HG03457 (cell line): ENCODE results near the gene ARID1B.

ENCODE experiments used
- ATAC-seq: cut with Tn5 transposase; IDR thresholded peaks from one replicate; pipeline ENCODE4 v1.9.1; 2021; ENCODE audit warnings: moderate number of reproducible peaks; ENCODE audit not compliant: unreplicated experiment

Gene ARID1B

DNA sequence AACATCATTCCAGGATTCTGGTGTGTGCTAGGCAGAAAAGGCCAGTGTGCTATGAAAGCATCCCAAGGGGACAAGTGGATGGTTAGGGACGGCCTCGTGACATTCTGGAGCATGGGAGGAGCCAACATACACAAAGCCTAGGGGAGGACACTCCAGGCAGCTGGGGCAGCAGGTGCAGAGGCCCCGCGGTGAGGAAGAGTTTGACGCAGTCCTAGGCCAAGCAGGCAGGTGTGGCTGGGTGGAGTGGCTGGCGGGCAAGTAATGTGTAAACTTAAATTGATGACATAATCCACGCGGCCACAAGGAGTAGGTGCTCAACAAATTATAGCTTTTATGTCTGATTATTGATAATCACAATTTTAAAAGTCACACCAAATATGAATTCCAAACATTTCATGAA is 452.5 kb downstream of the ARID1B start:
- ATAC-seq: no peak

DNA sequence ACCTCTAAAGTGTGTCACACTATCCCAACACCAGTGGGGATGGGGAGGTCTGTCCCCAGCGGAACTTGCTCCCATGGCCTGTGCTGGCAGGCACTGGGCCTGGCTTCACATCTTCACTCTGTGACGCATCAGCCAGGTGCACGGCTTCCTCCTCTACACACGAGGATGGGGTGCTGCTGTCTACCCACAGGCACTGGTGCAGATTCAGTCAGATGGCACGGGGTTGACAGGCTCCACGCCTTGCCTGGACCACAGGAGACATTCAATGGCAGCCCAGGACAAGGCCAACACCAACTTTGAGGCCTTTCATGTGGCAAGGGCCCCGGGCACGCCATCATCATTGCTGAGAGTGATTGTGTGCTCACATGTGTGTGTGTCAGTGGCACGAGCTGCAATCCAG is 453.7 kb downstream of the ARID1B start:
- ATAC-seq: no peak

DNA sequence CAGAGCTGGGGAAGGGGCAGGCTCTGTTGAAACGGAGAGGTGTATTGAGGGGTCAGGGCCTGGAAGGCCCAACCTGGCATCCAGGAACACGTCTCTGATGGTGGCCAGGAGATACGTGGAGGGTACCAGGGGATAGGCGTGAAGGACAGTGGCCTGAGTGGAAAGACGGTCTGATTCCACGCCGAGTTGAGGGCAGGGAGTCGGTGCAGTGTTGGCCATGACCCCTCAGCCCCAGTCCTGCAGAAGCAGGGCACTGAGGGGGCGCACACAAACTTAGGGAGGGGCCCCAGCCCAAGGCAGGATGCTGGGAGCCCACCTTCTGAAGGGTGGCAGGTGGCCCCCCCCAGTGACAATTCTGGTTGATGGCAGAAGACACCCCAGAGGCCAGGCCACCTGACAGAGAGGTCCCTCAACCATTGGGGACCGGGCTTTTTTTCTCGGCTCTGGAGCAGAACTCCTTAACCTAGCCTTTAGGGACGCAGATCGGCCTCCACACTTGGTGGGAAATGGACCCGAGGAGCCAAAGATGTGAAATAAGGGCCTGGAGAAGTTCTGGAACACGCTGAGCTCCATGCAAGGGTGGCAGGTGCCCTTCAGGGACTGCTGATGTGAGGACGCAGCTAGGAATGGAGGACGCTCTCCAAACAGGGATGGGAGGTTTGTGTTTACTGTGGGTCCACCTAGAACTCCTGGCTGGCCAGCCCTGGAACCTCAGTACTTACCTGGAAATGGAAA is 455.1 kb downstream of the ARID1B start:
- no peak for ATAC-seq

DNA sequence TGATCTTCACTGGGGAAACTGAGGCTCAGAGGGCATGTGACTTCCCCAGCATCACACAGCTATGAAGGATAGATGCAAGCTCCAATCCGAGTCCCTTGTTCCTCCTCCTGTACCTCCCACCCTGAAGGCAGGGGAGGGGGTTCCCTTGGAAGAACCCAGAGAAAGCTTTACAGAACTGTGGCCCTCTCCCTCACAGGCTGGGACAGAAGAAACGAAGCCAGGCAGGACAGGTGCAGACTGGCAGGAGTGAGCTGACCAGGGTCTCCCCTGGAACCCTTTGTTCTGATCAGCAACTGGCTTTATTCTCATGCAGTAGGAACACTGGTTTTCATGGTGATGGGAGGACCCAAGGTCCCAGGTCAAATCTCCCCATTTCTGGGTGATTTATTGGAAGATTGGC is 456.0 kb downstream of the ARID1B start:
- ATAC-seq: no peak

DNA sequence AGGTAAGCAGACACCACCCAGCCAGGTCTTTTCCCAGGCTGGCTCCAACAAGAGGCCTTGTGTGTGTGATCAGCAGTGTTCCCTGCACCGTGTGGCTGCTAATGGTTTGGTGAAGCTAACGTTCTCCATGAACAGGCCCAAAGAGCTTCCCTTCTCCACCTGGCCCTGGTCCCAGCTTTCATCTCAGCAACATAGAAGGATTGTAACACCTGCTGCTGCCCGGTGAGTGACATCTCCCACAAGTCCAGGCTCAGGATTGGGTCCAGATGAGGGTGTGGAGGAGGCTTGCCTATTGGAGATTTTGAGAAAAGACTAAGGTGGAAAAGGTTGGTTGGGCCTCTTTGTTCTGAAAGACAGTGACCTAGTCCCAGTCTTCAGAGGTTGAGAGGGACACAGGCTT is 456.5 kb downstream of the ARID1B start:
- no peak for ATAC-seq

DNA sequence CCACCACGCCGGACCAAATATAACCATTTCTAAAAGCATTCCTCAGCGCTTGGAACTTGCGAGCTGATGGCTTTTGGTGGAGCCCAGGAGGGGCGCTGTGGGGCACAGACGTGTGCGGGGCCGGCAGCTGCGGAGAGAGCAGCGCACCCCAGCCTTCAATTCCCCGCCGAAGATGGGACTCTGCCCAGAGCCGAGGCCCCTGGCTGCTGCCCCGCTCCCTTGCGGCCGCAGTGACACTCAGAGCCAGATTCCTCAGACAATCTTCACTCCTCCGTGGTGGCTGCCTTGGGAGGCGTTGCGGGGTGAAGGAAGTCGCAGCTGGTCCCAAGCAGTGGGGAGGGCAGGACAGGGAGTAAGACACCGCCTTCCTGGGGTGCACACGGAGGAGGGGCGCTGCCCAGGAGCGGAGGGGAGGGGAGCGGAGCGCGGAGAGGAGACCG is 458.4 kb downstream of the ARID1B start:
- ATAC-seq: no peak

DNA sequence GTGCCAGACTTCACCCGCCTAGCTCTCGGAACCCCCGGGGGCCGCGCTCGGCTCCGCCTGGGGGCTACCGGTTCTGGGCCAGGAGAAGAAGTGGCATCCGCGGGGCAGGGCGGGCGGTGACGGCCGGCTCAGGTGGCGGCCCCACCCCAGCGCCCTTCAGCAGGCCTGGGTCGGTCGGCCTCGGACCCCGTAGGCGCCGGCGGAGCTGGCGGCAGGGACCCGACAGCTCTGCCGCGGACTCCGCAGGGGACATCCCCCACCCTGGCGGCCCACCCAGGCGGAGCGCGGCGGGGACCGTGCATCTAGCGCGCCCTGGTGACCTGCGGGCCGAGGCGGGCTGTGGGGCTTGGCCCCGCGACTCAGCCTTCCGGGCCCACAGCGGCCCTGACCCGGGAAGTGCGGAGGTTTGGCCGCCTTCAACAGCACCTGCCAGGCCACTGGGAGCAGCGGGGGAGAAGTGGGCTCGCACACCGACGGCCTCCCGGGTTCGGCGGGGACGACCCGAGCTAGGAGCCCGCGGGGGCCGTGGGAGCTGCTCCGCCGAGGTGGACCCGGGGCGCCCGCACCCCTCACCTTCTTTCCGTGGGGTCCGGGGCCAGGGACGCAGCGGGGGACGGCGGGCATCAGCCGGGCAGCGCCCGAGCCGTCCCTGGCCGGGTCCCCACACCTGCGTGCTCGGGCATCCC is 459.0 kb downstream of the ARID1B start:
- no peak for ATAC-seq

DNA sequence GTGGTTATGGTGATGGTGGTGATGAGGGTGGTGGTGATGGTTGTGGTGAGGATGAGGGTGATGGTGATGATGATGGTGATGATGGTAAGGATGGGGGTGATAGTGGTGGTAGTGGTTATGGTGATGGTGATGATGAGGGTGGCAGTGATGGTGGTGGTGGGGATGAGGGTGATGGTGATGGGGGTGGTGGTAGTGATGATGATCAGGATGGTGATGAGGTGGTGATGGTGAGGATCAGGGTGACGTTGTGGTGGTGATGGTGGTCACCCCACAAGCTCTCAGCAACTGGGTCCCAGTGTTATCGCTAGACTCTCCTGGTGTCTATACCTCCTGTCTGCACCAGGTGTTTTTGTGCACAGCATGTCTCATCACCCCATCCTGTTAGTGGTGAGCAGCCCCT is 461.2 kb downstream of the ARID1B start:
- no peak for ATAC-seq

DNA sequence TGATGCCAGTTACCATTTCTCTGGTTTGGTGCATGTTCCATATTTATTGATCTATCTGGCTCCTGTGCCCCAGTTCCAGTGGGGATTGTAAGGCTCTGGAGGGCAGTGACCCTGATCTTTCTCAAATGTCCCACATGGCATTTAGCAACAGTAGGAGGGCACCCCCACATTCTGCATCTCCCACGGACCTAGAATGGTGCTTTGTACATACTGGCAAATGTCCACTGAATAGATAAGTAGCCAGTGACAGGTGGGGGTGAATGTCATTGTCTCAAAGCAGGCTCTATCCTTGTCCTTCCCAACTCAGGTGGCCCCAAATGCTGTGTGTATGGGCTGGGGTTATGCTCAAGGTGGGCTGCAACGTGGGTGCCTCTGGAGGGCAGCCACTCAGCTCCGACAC is 462.0 kb downstream of the ARID1B start:
- no peak for ATAC-seq

DNA sequence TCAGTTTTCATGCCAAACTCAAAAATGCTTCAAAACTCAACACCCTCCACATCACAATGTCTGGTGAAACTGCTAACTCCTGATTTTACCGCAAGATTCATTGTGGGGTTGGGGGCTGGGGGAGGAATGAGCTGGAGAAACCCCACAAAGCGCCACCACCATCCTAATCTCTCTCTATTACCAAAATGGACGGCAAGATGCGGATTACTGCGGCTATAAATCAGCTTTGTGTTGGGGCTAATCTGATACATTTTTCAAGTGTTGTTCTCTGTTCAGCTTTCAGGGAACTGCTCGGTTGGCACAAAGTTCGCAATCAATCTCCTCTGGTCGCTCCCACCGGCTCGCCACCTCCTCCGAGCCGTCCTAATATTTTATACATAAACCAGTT is 462.5 kb downstream of the ARID1B start:
- no peak for ATAC-seq

DNA sequence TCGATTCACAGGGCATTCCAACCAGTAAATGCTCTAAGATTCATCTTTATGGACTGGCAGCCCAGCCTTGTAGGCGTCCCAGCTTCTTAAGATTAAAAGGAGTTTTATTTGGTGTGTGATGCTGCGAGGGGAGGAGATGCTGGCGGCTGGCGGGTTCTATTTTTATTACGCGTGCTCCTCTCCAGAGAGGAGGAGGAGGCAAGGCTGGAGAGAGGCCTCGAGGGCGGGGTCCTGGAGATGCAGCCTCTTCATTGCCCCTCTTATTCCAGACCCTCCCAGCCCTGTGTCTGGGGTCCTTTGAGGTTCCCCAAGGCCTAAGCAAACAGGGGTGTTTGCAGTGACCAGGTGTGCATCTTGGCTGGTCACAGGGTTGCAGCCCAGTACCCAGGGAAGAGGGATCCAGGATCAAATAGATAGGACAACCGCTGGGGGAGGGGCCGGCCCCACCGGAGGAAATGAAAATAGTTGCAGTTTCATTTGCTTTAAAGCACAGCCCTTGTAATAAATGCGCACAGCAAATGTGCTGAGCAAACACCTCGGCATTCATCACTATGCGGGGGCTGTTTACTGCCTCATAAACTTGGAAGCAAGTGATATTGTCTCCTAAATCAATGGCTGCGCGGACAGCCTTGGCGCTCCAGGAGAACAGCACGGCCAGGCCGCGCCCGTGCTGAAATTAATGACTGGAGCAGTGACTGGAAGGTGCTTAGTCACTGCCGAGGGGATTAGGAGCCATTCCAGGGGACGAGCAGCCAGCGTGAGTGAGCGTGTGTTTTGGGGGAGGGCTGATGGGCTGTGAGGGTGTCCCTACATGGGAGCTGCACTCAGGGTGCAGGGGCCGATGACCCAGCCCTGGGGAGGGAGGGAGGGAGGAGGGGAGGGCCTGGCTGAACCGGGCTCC is 463.1 kb downstream of the ARID1B start:
- no peak for ATAC-seq

DNA sequence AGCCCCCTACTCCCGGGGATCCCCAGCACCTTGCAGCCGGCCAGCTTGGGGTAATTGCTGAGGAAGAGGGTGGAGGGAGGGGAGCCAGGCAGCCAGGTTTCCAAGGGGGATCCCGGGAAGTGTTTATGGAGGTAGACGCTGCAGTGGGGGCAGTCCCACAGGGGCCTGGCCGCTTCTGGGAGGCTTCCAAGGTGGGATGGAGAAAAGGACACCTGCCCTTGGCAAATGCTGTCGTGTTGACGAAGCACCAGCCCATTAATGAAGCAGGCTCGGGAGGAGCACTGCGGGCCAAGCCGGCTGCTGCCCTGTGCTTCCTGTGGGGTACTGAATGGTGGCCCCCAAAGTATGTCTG is 463.8 kb downstream of the ARID1B start:
- no peak for ATAC-seq

DNA sequence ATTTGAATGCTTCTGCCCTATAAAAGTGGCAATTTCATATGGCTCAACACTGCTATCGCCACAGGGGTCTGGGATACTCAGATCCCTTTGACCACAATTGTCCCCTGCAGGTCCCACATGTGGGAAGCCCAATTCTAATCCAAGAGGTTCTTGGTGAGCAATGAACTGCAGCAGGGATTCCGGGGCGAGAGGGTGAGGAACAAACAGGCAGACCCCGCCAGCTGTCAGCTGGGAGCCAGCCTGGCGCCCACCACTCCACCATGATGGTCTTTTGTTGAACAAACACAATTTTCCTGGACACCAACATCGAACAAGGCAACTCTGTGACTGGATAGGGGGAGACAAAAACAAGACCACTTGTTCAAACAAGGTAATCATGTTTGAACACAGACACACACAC is 465.6 kb downstream of the ARID1B start:
- no peak for ATAC-seq

DNA sequence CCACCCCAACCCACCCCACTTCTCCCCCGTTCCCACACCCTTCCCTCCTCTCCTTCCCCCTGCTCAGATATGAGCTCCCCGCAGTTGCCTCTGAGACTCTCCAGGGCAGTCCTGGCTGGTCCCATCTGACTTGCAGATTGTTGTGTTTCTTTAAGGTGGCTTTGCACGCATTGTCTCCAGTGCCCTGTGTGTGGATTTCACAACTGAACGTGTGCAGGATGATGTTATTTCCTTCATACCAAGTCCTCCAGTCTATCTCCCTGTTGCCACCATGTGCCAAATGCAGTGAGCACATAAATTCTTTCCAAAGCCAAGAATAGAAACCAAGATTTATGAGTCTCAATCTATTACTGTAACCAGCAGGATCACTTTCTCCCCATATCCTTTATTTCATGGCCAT is 467.0 kb downstream of the ARID1B start:
- ATAC-seq: no peak

DNA sequence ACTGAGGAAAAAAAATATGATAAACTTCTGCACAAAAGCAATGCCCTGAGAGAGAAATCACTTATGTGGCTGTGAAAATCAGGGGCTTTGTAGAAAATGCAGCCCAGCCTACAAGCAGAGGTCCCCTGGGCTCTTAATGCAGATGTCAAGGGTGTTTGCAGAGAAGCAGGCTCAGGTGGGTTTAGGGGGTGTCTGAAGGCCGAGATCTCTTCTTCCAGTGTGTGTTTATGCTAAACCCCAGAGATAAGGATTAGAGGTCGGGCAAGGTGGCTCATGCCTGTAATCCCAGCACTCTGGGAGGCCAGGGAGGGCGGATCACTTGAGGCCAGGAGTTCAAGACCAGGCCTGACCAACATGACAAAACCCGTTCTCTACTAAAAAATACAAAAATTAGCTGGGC is 467.6 kb downstream of the ARID1B start:
- ATAC-seq: no peak

DNA sequence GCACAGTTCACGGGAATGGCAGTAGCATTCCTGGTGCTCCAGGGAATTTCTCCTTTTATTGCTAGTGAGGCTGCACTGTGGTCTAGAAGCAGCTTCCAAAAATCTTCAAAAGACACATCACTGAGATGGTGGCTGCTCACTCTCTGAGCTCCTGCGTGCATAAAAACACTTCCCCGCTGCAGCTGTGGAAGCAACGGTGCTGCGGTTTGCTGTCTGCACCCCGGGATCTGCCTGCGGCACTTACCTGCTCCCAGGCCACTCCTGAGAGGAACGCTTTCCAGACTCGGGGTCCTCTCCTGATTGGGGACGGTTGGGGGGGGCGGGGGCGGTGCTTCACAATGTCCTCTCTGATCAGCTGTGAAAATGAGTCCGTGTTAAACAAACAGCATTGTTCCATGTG is 468.3 kb downstream of the ARID1B start:
- no peak for ATAC-seq

DNA sequence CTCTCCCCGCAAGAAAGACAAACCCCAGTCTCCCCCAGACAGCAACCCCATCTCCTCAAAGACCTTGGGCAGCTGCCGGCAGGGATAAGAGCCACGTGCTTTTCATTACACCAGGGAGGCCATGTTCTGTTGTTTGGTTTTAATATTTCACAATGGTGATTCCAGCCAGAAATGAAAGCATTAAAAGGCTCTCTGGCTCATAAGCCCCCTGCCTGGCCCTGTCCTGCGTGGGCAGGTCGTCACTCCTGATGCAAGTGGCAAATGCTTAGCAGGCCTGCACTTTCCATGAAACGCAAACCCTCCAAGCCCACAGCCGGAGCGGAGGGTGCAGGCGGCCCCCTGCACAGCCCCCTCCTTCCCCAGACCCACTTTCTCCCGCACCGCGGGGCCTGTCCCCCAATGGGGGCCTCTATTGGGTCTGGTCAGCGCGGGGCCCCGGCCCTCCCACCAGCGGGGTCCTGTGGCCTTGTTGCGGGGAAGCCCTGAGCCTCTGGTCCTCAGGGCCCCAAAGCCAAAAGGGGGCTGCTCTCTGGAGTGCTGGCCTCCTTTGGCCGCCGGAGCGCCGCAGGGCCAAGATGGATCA is 469.0 kb downstream of the ARID1B start:
- no peak for ATAC-seq

DNA sequence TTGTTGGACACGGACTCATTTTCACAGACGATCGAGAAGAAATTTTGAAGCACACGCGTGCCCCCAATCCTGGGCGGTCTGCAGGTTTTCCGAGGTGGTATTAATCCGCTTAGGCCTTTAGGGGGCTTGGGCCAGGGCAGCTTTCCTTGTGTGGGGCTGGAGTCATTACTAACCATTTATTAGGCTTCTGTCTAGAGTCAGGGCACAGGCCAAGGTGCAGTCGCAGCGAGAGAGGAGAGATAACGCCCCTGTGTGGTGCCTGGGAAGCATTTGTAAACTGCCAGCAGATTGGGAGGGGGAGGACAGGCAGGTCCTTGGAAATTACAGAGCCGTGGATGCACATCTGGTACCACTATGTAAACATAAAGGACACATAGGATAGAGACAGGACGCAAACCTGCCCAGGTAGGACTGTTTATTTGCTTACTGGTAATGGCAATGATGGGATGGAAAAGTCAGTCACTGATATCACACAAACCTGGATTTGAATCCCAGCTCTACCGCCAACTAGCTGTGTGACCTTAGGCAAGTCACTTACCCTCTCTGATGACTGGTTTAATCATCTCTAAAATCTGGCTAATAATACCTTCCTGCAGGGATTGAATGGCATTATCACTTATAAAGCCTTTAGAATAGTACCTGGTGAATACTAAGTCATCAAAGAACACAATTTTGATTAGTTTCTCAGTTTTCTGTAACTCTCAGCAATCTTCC is 469.8 kb downstream of the ARID1B start:
- ATAC-seq: no peak

DNA sequence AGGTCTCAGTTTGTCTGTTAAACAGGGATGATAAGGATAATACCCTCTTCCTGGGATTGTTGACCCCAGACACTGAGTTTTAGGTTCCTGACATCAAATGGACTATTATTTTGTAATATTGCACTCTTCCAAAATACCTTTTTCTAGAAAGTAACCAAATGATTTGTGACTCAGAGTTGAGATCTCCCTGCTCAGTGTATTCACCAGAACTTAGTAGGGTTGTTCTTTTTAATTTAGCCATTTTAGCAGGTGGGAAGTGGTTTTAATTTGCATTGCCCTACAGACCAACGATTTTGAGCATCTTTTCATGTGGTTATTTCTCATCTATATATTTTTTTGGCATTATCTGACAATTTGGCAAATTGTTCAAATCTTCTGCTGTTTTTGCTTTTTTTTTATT is 471.1 kb downstream of the ARID1B start:
- ATAC-seq: no peak

DNA sequence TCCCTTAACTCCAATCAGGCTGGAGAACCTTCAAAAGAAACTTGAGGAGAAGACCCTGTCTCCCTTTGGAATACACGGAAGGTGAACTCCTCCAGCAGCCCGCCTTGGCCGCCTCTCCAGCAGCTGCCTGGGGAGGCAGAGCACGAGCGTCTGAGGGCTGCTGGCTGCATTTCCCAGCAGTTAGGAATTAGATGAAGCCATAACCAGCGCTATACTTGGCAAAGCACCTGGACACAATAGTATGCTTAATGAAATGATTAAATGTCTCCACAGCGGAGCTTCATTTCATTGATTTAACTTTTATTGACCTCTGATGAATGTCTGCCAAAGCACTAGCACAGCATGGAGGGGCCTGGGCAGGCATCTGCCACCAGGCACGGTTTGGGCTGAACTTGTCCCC is 472.6 kb downstream of the ARID1B start:
- no peak for ATAC-seq
